OCI-LY7 (cell line): ENCODE results near the gene PEX14. TPM values are rescaled to one million over a fixed set of nuclear protein-coding genes. Genes with fewer than 3 reads are reported as not detected.
A peak's percentile ranks its signal among the peaks of the same experiment; 100 is the strongest.

Experiments
- BruUV-seq: library from RNA; stranded (reverse); fragments of 400-500 nt; replicated peaks from 2 replicates; lab custom pipeline; 2021; lab: Mats Ljungman, UMichigan
- CTCF ChIA-PET: fragments of 300-600 bp; sonication (Branson Sonifier 250); formaldehyde crosslinking; loops from one replicate; lab custom pipeline; 2022; ENCODE audit warnings: antibody characterized with exemption; ENCODE audit not compliant: unreplicated experiment; lab: Charles Lee
- POLR2A ChIA-PET: fragments of 300-600 bp; sonication (Branson Sonifier 250); formaldehyde crosslinking; loops from one replicate; lab custom pipeline; 2022; ENCODE audit warnings: antibody characterized with exemption; lab: Charles Lee
- DNase-seq: peaks from one replicate; pipeline ENCODE4 v3.0.0-alpha.2; 2015; ENCODE audit warnings: low spot score
- H2AFZ ChIP-seq: fragments of 200-600 bp; sonication (generic), shearing (Covaris generic); 2 replicates; pipeline ENCODE4 v1.6.1; 2014; ENCODE audit warnings: mild to moderate bottlenecking, antibody characterized with exemption, low read length, moderate library complexity
- H3K27ac ChIP-seq: fragments of 200-600 bp; sonication (generic); 2 replicates; pipeline ENCODE4 v1.5.1; 2014; ENCODE audit warnings: mixed run types, low read depth, mild to moderate bottlenecking, moderate library complexity, low read length, inconsistent platforms; ENCODE audit not compliant: poor library complexity, severe bottlenecking
- H3K36me3 ChIP-seq: fragments of 200-600 bp; sonication (generic); 2 replicates; pipeline ENCODE4 v1.6.1; 2014; ENCODE audit warnings: mild to moderate bottlenecking, antibody characterized with exemption, low read length, moderate library complexity, mixed read lengths; ENCODE audit not compliant: insufficient read depth
- H3K4me1 ChIP-seq: fragments of 200-600 bp; sonication (generic); 2 replicates; pipeline ENCODE4 v1.5.1; 2014; ENCODE audit warnings: mild to moderate bottlenecking, low read length; ENCODE audit not compliant: insufficient read depth, poor library complexity, severe bottlenecking
- H3K4me2 ChIP-seq: fragments of 200-600 bp; sonication (generic); 2 replicates; pipeline ENCODE4 v1.6.1; 2014; ENCODE audit warnings: mild to moderate bottlenecking, low read length
- H3K4me3 ChIP-seq: fragments of 200-600 bp; sonication (generic); 2 replicates; pipeline ENCODE4 v1.5.1; 2014; ENCODE audit warnings: mild to moderate bottlenecking, low read depth, low read length; ENCODE audit not compliant: poor library complexity, severe bottlenecking
- H3K79me2 ChIP-seq: fragments of 200-600 bp; sonication (generic); 2 replicates; pipeline ENCODE4 v1.6.1; 2016; ENCODE audit warnings: low read depth, mild to moderate bottlenecking, low read length, moderate library complexity, mixed read lengths; ENCODE audit not compliant: insufficient read depth
- H3K9me2 ChIP-seq: fragments of 200-600 bp; sonication (generic); 2 replicates; pipeline ENCODE4 v1.6.1; 2016; ENCODE audit warnings: mild to moderate bottlenecking, low read length, mixed read lengths; ENCODE audit not compliant: insufficient read depth
- H3K9me3 ChIP-seq: fragments of 200-600 bp; sonication (generic); 2 replicates; pipeline ENCODE4 v1.6.1; 2014; ENCODE audit warnings: mild to moderate bottlenecking, mixed run types, low read length, mixed read lengths
- H4K20me1 ChIP-seq: fragments of 200-600 bp; sonication (generic); 2 replicates; pipeline ENCODE4 v1.6.1; 2014; ENCODE audit warnings: mild to moderate bottlenecking, antibody characterized with exemption, low read length, moderate library complexity, mixed read lengths; ENCODE audit not compliant: insufficient read depth
- EZH2phosphoT487 ChIP-seq: fragments of 200-600 bp; sonication (generic); IDR thresholded peaks from 2 replicates; pipeline ENCODE4 v1.6.1; 2018; ENCODE audit warnings: low read depth, borderline replicate concordance, mild to moderate bottlenecking, mixed run types, antibody characterized with exemption, low read length, moderate library complexity, mixed read lengths
- intact Hi-C: fragments of 100-400 bp; cut with micrococcal nuclease; formaldehyde crosslinking; loops from one replicate; pipeline ENCODE4 v1.10.0; 2022; ENCODE audit not compliant: unreplicated experiment
- total RNA-seq, 2 experiments: library from RNA; depleted of rRNA in 1 of 2; stranded (reverse); fragments of >200 nt in 1 of 2; shearing (Covaris generic) in 1 of 2; gene quantifications; 2 replicates each; pipeline ENCODE4 v1.2.3, GENCODE V29; 2014 to 2022
- TF ChIP-seq, protein P1 (sequence below): fragments of 200-600 bp; sonication (generic); conservative IDR thresholded peaks from 2 replicates; pipeline ENCODE4 v1.5.1; 2014; ENCODE audit warnings: mild to moderate bottlenecking, antibody characterized with exemption, low read length, moderate library complexity, mixed read lengths

The PEX14 gene
- total RNA-seq, 2 experiments from 2014 or later = 14.6 to 24.3 TPM

DNA sequence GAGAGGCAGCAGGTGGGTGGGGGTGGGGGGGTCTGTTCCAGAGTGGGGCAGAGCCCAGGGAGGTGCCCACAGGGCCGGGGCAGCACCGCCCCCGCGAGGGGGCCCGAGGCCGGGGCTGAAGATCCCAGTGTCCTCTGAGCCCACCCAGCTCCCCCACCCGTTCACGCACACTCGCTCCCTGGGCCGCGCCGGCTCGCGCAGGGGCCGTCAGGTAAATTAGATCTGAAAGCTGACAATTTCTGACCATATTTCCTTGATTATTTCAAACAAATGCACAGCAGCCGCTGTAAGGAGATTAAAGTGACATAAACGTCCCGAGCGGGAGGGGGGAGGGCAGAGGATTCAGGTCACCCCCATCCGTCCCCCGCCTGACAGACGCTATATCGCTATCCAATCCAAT lies 203.7 kb downstream of the PEX14 start:
- intact Hi-C loops = no loop called here
- no peak overlapping the region for H3K4me3 ChIP-seq
- H3K9me2 ChIP-seq = no peaks in the 10 kb centered on the region
- no peak overlapping the region for H3K4me2 ChIP-seq
- H3K4me1 ChIP-seq = no peaks in the 10 kb centered on the region
- no peak overlapping the region for H2AFZ ChIP-seq
- no TSS peak for BruUV-seq
- TF ChIP-seq, protein P1, sequence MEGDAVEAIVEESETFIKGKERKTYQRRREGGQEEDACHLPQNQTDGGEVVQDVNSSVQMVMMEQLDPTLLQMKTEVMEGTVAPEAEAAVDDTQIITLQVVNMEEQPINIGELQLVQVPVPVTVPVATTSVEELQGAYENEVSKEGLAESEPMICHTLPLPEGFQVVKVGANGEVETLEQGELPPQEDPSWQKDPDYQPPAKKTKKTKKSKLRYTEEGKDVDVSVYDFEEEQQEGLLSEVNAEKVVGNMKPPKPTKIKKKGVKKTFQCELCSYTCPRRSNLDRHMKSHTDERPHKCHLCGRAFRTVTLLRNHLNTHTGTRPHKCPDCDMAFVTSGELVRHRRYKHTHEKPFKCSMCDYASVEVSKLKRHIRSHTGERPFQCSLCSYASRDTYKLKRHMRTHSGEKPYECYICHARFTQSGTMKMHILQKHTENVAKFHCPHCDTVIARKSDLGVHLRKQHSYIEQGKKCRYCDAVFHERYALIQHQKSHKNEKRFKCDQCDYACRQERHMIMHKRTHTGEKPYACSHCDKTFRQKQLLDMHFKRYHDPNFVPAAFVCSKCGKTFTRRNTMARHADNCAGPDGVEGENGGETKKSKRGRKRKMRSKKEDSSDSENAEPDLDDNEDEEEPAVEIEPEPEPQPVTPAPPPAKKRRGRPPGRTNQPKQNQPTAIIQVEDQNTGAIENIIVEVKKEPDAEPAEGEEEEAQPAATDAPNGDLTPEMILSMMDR = no peak
- TF ChIP-seq EZH2phosphoT487 = no peak
- H4K20me1 ChIP-seq = no peaks in the 10 kb centered on the region; the same call in 1 of the 2 replicates
- H3K9me3 ChIP-seq = no peaks in the 10 kb centered on the region
- H3K36me3 ChIP-seq = no peaks in the 10 kb centered on the region
- H3K79me2 ChIP-seq = no peaks in the 10 kb centered on the region
- DNase-seq = no peak
- ChIA-PET CTCF (no interaction called here), POLR2A (no interaction called here)
- no peak overlapping the region for H3K27ac ChIP-seq

DNA sequence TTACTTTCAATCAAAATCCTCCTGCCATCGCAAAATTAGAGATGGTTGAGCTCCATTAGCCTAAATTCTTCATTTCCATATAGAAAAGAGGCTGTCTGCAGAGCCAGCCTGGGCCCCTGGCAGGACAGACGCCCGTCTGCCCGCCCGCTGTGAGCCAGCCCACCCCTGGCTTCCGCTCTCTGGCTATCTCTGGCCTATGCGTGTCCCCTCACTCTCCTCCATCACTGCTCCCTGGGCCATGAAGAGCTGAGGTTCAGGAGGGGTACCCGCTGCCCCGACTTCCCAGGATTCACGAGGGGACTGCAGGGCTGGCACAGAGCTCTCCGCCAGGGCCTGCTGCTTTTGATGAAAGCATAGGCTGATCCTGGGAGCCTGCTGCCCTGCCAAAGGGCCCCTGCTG lies 204.1 kb downstream of the PEX14 start:
- Histone ChIP-seq H4K20me1 (no peaks in the 10 kb centered on the region; the same call in 1 of the 2 replicates), H3K27ac (no peak overlapping the region), H2AFZ (no peak overlapping the region), H3K4me3 (no peak overlapping the region), H3K9me3 (no peaks in the 10 kb centered on the region), H3K79me2 (no peaks in the 10 kb centered on the region), H3K36me3 (no peaks in the 10 kb centered on the region), H3K4me1 (no peaks in the 10 kb centered on the region), H3K9me2 (no peaks in the 10 kb centered on the region), H3K4me2 (no peak overlapping the region)
- DNase-seq = no peak
- CTCF ChIA-PET = no interaction called here
- intact Hi-C loops = no loop called here
- POLR2A ChIA-PET = no interaction called here
- TF ChIP-seq, protein P1 = no peak
- no peak for TF ChIP-seq EZH2phosphoT487
- BruUV-seq = no TSS peak

DNA sequence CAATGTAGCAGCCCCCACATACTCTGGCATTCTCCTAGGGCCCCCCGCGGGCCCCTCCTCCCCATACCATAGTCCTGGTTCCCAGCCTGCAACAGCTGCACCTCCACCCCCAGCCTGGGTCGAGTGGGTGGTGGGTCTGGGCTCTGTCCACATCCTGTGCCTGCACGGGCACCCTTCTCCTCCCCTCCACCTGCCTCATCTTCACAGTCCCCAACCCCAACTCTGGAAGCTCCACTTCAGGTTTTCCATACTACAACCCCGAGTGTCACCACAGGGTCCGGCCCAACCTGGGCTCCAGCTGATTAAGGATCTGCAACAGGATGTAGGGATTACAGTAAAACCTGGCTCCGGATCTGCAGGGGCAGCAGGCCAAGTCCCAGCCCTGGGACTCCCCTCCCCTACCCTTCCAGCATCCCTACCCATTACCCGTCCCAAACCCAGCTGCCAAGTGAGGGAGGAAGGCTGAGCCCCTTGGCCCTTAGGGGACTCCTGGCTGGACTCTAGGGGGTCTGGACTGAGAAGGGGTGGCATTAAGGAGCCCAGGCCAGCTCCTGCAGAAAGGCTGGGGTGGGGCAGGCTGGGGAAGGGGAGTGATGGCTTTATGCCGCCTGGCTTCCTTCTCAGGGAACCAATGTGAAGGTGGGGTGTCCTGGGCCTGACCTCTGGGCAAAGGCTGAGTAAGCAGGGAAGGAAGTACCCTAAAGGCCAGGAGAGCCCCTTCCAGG lies 204.9 kb downstream of the PEX14 start:
- intact Hi-C loops = no loop called here
- Histone ChIP-seq H3K4me3 (no peak overlapping the region), H3K79me2 (no peaks in the 10 kb centered on the region), H3K36me3 (no peaks in the 10 kb centered on the region), H4K20me1 (no peaks in the 10 kb centered on the region; the same call in 1 of the 2 replicates), H3K9me3 (no peaks in the 10 kb centered on the region), H2AFZ (no peak overlapping the region), H3K9me2 (no peaks in the 10 kb centered on the region), H3K4me2 (no peak overlapping the region), H3K4me1 (no peaks in the 10 kb centered on the region), H3K27ac (no peak overlapping the region)
- POLR2A ChIA-PET = no interaction called here
- no peak for TF ChIP-seq EZH2phosphoT487
- TF ChIP-seq, protein P1 = no peak
- peak; percentile 40 for DNase-seq
- no TSS peak for BruUV-seq
- CTCF ChIA-PET = no interaction called here
